ENCODE results near the gene C1GALT1.

C1GALT1 gene

DNA sequence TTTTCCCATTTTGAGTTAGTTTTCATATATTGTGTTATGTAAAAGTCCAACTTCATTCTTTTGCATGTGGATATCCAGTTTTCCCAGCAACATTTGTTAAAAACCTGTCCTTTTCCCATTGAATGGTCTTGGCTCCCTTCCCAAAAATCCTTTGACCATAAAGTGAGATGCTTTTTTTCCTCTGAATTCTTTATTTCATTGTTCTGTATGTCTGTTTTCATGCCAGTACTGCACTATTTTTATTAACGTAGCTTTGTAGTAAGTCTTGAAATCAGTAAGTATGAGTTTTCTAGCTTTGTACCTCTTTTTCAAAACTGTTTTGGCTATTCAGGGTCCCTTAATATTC, 20.0 kb downstream of the C1GALT1 start:
- DNase-seq = no peak

DNA sequence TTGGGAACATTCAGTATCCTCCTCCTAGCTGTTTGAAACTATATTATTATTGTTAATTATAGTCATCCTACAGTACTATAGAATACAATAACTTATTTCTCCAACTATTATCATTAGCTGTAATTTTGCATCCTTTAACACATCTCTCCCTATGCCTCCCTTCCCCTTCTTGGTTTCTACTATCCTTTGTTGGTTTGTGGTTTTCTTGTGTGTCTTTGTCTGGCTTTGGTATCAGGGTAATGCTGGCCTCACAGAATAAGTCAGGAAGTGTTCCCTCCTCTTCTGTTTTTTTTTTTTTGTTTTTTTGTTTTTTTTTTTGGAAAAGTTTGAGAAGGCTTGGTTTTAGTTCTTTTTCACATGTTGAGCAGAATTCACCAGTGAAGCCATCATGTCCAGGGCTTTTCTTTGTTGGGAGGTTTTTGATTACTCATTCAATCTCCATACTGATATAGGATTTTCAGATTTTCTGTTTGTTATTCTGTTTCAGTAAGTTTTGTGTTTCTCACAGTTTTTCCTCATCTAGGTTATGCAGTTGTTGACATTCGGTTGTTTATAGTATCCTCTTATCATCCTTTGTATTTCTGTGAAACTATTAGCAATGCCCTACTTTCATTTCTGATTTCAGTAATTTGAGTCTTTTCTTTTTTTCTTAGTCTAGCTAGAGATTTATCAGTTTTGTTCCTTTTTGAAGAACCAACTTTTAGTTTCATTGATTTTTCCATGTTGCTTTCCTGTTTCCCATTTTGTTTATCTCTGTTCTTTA, 21.6 kb downstream of the C1GALT1 start:
- no peak for DNase-seq

DNA sequence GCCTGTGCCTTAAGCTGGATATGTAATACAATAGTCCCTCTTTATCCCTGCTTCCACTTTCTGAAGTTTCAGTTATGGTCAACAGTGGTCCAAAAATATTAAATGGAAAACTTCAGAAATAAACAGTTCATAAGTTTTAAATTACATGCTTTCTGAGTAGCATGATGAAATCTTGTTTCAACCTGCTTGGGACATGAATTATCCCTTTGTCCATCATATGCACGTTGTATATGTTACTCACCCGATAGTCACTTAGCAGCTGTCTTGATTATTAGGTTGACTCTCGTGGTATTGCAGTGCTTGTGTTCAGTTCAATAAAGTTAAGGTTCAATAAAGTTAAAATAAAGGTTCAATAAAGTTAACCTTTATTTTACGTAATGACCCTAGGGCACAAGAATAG, 25.5 kb downstream of the C1GALT1 start:
- no peak for DNase-seq

DNA sequence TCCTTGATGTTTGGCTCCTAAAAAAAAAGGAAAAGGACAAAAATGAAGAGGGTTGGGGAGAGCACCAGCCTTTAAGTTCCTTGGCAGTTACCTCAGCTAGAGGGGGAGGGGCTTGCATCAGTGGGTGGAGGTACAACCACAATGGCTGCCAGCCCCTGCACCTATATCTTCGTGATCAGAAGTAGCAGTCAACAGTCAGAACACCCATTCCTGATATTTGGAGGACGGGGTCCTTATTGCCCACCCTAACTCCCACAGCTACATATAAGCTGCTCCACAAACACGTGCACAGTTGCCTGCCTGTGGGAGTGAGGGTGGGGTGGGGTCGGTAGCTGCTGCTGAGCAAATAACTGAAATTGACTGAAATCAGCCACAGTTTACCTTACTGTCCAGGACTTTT, 26.2 kb downstream of the C1GALT1 start:
- DNase-seq = no peak

DNA sequence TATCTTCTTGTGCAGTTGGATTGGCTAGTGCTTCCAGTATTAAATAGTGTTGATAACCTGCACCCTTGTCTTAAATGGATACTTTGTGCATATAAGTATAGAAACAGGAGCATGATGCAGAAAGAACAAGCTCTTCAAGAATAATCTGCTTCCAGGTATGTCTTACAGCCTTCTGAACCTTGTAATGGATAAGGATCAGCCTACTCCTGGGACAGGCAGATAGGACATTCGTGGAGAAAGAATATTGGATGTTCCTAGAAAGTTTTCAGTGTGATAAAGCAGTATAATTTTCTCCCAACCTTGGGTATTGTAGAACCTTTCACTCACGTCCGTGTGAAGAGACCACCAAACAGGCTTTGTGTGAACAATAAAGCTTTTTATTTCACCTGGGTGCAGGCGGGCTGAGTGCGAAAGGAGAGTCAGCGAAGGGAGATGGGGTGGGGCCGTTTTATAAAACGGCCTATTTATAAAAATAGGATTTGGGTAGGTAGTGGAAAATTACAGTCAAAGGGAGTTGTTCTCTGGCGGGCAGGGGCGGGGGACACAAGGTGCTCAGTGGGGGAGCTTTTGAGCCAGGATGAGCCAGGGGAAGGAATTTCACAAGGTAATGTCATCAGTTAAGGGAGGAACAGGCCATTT, 27.2 kb downstream of the C1GALT1 start:
- no peak for DNase-seq

DNA sequence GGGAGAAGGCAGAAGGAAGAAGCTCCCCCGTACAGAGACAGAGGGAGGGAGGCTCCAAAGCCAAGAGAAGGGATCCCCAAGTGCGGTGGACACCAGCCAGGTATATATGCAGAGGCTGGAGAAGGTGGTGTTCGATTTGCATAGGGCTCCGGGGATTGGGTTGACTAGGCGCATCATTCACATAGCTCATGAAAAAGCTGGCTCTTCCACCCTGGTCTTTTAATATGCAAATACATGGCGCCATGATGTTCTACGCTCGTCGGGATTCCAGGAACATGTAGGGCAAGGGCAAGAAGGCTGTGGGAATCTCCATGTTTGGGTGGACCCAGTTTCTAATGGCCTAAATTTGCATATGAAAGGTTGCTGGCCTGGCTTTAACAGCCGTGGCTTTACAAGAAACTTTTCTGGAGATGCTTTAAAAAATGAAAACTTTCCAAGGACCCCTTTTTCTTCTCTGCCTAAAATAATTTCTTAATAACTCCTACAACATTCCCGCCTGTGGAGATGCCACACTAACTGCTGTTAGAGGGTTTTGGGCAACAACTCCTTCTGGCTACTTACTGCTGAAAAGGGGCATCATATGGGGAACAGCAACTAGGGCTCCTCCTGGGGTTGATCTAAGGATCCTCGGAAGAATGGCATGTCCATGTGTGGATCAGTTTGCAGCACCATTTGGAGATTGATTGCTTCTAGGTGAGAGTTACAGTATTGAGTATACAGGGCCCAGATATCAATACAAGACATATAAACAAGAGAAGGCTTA, 28.3 kb downstream of the C1GALT1 start:
- no peak for DNase-seq

DNA sequence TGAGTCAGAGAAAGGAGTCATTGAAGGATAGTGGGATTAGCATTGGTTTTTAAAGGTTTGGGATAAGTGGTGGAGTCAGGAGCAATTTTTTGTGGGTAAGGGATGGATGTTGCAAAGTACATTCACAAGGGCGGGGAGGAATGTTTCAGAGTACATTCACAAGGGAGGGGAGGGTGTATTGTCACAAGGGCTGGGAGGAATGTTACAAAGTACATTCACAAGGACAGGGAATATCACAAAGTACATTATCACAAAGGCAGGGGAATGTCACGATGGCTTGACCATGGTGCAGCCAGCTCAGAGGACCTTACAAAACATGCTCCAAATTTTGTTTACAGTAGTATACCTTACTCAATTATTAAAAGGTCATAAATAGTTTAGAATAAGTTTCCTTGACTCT, 30.3 kb downstream of the C1GALT1 start:
- DNase-seq = no peak

DNA sequence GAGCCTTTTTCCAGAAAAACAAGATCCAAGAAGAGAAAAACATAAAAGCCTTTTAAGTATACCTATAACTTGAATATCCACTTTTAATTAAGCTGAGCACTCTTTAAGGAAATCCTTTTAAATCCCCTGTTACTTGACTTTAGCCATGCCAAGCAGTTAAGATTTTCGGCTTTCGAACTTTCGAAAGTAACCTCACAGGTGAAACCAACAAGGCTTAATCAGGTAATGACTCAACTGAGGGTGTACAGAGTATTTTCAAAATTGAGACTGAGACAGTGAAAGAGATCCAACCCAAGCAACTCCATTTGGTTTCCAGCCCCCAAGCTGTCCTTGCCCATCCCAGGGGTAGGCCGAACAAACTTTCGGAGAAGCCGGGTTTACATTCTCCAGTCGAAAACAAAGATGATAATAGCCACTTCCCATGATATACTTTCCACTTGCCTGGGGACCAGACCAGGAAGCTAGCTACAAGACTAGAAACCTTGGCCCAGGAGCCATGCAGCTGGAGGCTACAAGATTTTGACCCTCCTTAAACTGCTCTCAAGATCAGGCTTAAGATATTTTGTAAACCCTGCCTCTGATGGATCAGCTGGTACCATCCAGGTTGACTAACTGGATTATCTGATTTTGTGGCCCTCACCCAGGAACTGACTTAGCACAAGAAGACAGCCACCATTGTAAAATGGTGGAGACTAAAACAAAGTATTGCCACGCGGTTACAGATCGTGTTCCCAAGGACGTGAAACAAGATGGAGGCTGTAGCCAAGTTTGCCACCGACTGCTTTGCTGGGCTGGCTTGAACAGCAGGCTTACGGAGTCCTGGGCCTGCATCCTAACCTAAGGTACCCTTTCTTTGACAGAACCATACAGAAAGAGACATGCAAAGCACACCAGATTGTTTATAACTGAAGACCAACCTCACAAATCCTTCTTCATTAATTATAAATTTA, 32.3 kb downstream of the C1GALT1 start:
- no peak for DNase-seq

DNA sequence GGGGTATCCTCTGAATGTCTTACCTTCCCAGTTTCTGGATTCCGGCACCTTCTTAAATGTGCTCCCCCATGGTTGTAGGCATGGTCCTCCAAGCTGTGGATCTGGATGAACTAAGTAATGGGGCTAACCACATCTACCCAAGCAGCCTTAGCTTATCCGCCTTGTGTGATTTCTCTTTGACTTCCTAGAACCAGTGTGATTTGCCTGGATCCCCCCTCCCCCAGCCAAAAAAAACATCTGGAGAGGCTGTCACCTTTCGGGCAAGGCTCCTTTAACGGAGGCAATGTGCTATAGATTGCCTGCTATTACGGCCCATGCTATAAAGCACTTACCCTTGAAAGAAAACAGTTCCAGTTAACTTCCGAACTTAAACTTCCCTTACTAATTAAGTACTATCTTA, 33.9 kb downstream of the C1GALT1 start:
- DNase-seq = no peak

DNA sequence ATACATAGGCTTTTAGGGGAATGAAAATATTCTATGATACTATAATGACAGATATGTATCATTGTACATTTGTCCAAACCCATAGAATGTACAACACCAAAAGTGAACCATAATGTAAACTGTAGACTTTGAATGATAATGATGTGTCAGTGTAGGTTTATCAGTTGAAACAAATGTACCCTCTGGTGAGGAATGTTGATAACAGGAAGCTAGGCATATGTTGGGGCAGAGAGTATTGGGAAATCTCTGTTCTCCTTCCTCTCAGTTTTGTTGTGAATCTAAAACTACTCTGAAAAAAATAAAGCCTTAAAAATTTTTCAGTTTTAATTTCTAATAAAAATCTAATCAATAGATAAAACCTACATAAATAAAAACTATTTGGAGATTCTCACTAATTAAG, 36.9 kb downstream of the C1GALT1 start:
- DNase-seq = no peak

DNA sequence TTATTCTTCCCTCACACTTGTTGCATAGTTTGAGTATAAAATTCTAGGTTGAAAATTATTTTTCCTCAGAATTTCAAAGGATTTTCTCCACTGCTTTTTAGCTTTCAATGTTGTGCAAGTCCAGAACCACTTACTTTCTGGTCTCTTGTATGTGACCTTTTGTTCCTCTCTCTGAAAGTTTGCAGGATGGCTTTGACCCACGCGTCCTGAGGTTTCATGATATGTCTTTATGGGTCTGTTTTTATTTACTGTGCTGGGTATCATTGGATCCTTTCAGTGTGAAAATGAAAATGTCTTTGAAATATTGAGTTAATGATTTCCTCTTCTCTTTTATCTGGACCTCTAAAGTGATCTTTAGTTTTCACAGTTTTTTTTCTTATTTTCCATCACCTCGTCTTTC, 38.5 kb downstream of the C1GALT1 start:
- no peak for DNase-seq

DNA sequence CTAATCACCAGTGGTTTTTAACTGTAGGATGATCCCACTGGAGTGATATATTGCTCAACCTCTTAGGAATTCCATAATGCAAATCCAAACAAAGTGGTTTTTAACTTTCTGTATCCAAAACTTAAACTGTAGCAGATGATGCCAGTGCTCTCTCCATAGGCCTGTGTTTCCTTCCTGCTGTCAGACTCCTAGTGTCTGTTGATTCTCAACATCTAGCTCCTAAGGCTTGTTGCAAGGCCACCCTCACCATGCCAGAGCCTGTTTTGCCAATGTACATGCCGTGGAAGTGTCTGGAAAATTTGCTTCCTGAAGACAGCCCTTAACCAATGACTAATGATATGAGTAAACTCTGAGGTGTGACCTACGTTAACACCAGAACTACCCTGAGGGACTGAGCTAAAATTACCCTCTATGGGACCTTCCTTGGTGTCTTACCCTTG, 39.3 kb downstream of the C1GALT1 start:
- no peak for DNase-seq

DNA sequence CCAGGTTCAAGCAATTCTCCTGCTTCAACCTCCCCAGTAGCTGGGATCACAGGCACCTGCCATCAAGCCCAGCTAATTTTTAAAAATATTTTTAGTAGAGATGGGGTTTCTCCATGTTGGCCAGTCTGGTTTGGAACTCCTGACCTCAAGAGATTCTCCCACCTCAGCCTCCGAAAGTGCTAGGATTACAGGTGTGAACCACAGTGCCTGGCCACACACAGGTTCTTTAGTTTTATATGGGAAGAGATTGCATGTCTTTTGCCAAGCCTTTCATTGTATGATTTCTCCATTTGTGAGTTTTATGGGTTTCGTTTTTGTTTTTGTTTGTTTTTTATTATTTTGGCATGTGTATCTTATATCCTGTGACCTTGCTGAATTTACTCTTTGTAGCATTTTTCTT, 40.9 kb downstream of the C1GALT1 start:
- DNase-seq = no peak

DNA sequence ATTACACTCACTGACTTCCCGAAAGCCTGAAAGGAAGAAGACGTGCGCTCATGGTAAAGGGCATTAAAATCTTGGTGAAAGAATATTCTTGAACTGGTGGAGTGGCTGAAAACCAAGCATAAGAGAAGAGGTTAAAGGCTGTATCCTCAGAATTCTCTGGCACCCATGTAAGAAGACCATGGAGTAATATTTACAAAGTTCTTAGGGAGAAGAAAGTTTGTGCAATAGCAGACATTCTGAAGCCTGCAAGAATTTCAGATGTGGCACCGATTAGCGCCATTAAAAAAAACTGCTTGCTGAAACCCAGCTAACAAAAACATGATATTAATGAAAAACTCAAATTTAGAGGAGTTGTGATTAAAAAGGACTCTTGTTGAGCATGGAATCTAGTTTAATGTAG, 44.1 kb downstream of the C1GALT1 start:
- DNase-seq = no peak

DNA sequence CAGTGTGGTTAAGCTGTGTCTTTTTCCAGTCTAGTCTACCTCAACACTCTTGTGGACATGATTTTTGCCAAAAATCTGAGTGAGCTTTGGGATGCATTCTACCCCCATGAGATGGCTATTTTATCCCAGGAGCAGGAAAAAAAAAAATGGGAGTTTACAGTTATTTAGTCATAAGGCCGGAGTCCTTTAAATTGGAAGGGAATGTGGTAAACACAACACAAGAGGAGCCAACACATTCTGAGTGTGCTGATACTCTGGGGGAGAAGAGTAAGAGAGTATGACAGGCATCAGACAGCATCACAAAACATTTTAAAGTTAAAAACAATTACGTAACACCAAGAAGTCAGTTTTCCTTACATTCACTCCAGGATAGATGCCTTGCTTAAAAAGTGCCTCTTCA, 46.1 kb downstream of the C1GALT1 start:
- DNase-seq = no peak

DNA sequence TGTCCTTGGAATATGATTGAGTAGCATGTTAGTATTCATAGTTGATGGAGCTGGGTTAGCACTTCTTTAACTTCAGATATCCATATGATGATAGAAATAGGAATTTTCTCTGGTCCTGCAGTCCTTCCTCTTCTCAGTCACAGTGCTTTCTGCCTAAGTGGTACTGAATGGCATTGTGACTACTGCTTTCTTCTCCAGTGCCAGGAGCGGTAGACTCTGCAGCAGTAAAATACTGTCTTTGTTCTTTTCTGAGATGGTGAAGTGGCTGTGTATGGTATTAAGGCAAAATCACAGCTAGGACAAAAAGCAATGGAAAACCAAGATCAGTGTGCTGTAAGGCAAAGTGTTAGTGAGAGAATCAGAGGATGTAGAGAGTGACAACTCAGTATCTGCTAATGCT, 46.6 kb downstream of the C1GALT1 start:
- DNase-seq = no peak

DNA sequence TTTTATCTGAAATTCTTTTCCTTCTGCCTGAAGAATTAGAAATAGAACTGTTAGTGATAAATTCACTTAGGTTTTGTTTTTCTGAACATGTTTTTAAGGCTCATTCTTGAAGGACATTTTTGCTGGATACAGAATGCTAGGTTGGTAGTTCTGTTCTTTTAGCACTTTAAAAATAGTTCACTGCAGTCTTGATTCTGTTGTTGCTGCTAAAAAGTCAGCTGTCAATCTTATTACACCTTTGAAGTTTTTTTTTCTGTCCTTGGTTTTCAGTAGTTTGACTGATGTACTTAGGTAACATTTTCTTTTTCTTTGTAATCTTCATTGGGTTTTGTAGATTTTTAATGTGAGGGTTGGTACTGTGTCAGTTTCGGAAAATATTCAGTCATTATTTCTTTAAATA, 48.7 kb downstream of the C1GALT1 start:
- DNase-seq = no peak

DNA sequence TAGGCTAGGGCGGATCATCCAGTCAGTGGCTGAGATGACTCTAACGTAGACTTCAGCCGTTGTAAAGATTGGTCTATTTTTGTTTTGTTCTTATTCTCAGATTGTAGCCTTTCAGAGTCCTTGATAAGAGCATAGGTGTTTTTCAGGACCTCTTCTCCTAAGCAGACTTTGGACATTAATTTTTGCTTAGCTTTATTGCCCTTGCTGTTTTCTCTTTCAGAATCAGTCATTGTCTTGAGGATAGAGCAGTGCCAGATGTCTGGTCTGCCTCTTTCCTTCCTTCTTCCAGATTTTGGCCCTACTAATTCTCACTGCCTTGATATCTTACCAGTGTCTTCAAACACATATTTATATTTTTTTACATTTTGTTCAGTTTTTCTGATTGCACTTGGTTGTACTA, 49.5 kb downstream of the C1GALT1 start:
- DNase-seq = no peak

DNA sequence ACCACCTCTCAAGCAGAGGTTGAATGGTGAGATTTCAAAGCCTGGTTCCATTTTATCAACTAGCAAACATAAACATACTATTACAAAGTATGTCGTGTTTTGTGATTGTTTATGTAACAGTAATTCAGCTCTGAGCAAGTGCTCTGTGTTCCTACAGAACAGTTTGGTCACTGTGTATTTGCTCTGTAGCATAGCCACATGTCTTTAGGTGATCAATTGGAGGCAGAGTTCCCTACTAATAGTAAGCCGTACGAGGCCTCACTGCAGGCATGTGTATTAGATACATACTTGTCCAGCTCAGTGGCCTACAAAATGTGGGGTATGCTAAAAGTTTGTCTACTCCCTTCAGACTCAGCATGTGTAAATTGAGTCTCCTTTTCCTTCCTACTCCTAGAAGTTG, 53.0 kb downstream of the C1GALT1 start:
- no peak for DNase-seq

DNA sequence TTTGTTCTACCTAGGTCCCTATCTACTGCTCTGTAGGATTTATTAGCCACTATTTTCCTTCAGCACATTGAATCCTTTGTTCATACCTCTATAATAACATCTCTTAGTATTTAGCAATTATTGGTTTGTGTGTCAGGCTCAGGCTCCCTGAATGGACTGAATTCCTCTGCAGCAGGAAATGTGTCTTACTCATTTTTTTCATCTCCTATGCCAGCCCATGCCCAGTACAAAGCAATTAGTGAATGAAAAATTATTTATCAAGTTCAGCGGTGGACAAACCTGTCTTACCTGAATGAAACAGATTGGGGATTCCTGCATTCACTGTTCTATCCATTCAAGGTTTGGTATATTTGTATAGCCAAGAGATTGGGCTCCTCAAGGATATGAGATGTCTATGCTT, 53.7 kb downstream of the C1GALT1 start:
- DNase-seq = no peak

DNA sequence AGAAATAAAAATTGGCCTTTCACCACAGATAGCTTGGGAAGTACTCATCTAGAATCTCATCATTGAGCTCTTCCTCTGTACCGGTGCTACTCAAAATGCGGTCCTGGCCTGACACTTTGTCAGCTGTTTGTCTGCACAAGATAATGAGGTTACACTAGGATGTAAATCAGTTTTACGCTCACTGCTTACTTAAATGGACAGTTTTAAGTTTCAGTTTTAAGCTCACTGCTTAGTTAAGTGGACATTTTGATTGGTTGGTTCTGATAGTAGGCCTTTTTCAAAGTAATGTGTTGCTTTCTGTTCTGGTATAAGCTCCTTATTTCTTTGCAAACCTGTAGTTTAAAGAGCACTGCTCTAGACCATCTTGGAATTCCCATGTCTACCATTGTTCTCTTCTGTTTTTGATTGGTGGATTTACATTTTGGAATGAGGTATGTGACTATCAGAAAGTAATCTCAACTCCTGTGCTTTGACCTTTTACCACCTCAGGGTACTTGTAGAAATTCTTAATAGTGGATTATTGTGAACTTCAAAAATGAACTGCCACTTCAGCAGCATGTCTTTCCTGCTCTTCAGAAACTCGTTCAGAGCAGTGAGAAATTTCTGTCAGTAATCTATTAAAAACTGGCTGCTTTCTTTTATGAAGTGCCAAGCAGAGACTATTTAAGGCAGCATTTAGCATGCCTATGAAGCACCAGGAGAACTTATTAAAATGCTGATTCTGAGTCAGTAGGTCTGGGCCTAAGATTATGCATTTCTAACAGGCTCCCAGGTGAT, 55.0 kb downstream of the C1GALT1 start:
- no peak for DNase-seq

DNA sequence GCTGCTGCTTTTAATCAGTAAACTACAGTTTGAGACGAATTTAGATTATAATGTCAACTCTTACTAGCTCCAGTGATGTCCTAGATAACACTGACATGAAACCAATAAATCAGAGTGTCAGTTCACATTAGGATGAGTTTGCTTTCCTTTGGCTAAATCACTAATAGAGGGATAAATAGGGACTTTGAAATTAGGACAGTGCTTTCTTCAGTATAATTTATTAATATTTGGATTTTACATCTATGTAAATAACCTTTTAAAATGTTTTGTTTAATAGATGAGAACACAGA, 55.6 kb downstream of the C1GALT1 start:
- no peak for DNase-seq

DNA sequence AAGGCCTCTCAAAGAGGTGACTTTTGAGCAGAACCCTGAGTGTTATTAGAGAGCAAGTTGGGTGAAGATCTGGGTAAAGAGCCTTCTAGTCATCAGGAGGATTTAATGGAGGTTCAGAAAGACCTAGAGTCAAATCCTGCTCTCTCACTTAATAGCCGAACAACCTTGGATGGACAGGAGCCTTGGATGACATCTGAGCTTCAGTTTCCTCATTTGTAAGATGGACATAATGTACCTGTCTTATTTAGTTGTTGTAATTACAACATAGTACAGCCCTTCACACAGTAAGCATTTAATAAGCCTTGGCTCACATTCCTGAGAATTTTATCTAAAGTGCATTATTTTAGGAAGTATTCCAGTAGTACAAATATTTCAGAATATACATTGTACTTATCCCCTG, 57.0 kb downstream of the C1GALT1 start:
- DNase-seq = no peak

All from SHP77 treated with DMSO at 0.1 percent for 48 hours (cell line).